HG03565 (cell line): ENCODE results near the gene XPNPEP2.

ENCODE experiments used
- ATAC-seq: cut with Tn5 transposase; IDR thresholded peaks from one replicate; pipeline ENCODE4 v1.9.1; 2021; ENCODE audit warnings: mild to moderate bottlenecking, moderate library complexity; ENCODE audit not compliant: unreplicated experiment

XPNPEP2 gene

DNA sequence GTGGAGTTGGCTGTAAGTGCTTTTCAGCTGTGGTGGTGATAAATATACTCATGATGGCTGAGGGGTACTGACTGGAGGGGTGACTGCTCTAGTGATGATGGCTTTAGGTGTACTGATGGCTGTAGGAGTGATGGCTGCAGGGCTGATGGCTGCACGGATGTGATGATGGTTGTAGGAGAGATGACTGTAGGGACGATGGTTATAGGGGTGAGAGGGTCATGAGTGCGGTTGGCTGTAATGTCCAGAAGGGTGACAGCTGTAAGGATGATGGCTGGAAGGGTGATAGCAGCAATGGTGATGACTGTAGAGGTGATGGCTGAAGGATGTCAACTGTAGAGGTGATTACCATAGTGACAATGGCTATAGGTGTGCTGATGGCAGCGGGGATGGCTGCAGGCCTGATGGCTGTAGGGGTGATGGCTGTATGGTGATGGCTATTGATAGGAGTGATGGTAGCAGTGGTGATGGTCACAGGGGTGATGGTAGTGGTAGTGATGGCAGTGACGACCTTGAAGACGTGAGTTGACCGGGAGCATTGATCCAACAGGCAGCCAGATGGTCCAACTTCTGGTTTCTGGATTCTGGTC lies 40.4 kb downstream of the XPNPEP2 start:
- no peak for ATAC-seq

GRCh38 chrX:129779747-129780146 lies 41.0 kb downstream of the XPNPEP2 start, which contains the start of gene SASH3:
Gene SASH3, plus strand, starts transcription at chrX:129779949. Its CDS starts 149 bp downstream, at chrX:129780098.
- peak; percentile 33 for ATAC-seq

DNA sequence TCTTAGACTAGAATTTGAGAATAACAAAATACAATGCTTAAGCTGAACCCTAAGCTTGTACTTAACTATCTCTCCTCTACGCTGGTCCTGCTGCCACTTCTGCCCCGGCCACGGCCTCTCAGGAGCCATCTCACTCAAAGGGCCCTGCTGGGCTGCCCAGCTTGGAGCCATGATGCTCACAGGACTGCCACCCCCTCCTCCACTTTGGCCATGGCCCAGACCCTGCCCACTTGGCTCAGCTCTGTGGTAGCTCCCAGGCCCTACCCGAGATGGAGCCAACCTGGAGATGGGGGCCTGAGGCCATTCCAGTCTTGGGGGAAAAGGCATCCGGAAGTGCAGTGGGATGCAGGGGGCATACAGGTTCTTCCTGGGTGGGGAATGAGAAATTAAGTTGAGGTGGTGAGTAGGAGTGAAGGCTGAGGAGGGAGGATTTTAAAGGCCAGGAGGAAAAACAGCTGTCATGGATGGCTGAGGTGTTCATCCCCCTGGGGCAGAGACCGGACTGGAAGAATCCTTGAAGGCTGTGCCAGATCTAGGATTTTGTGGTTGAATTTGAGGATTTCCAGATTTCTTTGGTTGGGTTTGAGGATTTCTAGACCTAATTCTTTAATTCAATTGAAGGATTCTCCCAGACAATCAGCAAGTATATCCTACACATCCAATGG lies 41.8 kb downstream of the XPNPEP2 start:
- ATAC-seq: no peak

DNA sequence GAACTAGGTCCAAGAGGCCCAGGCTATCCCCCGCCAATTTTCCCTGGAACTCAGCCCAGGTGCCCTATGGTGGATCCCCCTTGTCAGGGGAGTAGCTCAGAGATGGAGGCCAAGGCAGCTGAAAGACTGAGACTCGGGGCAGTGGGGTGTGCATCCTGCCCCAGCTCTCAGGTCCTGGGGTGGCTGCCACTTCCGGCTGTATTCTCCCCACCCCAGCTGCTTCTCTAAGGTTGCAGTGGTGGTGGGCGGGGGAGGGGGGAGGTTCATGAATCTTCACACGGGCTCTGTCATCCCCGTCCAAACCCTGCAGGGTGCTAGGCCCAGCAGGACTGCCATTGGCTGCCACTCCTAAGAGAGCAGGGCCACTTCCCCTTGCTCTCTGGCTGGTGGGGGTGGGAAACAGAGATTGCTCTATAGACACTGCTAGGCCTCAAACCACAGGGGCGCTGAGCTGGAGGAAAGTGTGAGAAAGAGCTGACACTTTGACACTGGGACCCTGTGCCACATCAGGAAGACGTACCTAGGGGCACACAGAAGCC lies 42.4 kb downstream of the XPNPEP2 start:
- peak; percentile 58 for ATAC-seq

DNA sequence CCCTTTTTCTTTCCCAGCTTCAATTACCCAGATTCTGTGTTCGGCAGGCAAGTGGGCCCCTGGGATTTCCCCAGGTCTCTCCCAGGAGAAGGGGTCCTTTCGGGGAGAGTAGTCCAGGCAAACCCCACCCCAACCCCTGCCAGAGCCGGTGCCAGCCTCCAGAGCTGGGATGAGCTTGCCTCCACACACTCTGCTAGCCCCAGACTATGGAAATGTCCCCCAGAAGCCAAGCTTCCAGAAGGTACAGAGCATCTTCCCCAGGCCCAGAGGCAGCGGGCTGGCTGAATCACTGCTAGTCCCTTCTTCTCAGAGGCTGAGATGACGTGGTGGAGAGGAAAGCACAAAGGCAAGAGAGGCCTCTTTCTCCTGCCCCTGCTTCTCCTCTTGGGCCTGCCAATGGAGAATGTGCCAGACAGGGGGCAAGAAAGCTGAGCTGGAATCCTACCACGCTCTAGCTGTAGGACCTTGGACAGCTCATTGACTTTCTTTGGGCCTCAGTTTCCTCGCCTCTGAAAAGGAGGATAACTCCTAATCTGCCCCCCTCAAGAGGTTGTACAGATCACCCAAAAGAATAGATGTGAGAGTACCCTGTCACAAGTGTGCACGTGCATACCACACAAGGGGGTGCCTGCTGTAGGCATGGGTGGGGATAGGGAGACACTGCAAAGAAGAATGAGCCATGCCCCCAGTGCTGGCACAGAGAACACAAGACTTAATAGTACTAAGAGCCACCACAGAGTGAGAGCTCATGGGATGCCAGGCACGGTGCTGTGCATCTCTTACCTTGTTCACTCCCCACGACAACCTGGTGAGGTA lies 43.1 kb downstream of the XPNPEP2 start:
- ATAC-seq: no peak

DNA sequence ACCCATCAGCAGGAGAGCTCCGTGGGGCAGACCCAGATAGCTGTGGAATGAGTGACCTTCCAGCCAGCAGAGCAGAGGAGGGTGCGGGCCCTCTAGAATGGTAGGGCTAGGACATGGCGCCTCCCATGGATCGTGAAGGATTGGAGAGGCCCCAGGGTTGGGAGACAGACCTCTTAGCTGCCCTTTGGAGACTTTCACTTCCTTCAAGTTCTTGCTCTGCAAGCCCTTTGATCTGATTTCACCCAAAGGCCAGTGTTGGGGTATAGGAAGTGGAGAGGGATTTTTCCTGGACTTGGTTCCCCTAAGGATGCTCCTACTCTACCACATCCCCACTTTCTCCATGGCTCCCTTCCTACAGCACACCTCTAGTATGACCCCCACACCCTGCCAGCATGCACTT lies 43.9 kb downstream of the XPNPEP2 start:
- no peak for ATAC-seq

DNA sequence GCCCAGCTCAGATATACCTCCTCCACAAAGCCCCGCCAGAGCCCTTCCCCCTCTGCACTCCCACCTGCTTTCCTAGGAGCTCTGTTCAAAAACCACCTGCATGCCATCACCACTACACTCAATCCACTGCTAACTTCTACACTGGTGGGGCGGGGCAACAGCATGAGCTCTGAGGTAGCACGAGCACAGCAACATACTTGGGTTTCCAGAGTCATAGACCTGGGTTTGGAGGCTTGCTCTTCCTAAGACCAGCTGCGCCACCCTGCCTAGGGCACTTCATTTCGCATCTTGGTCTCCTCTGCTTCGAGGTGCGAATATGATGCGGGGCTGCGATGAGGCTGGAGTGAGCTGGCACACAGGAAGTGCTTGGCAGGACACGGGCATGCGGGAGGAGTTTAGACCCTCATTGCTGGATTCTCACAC lies 44.5 kb downstream of the XPNPEP2 start:
- ATAC-seq: no peak

DNA sequence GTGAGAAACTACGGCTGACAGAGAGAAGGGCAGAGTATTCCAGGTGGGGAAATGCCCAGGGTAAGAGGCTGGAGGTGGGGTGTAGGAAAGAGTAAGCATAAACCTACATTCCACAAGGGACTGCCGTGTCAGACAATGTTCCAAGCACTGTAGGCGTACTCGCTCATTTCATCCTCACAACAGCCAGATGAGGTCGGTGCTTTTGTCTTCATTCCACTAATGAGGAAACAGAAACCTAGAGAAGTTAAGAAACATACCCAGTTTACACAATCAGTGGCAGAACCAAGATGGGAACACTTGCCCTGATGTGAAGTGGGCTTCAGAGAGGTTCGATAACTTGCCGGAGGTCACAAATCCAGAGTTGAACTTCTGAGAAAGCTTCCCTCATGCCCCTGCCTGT lies 45.6 kb downstream of the XPNPEP2 start:
- no peak for ATAC-seq

- ATAC-seq: no peak
These were observed 46.6 kb downstream of the XPNPEP2 start for GRCh38 chrX:129785160-129785947.

DNA sequence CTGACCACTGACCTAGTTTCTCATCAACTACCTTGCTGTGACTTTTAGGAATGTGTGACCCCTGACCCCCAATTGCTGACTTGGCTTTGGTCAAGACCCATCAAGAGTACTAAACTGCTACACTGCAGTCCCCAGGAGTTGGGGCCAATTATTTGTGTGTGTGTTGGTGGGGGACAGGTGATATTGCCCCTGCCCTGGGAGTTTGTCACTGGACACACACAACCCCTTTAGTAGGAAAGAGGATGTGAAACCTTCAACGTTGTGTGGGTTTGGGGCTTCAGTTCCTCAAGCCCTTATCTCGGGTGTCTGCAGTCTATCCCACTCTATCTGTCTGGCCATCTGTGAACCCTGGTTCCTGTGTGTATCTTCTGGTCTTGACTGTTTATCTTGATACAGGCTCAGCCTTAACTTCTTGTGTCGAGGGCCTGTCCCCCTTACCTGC lies 47.5 kb downstream of the XPNPEP2 start:
- ATAC-seq: peak; percentile 83

DNA sequence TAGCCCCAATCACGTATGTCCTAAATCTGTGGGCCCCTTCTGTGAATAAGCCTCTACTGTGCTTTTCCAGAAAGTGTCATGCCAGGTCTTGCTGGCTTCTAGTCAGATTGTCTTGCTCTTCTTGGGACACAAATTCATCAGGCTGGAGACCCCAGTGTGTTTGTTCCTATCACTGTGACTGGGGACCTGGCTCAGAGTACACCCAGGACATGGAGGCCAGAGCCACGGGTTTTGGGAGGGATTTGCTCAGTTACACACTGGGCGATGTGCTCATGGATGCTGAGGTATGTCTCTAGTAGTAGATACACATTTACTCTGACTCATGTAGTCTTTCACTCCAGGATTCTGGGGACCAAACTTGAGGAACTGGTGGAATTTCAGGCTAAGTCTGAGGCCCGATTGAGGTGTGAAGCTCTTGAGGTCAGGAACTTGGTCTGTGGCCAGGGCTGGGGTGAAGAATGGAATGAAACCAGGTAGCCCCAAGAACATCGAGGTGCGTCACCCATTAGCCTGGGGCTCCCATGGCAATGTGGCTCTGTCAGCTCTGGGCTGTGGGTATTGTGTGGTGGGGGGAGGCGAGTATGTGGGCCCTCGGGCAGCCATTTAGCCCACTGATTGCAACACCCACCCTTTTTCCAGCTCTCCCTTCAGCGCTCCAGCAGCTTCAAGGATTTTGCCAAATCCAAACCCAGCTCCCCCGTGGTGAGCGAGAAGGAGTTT lies 48.7 kb downstream of the XPNPEP2 start:
- ATAC-seq: no peak

DNA sequence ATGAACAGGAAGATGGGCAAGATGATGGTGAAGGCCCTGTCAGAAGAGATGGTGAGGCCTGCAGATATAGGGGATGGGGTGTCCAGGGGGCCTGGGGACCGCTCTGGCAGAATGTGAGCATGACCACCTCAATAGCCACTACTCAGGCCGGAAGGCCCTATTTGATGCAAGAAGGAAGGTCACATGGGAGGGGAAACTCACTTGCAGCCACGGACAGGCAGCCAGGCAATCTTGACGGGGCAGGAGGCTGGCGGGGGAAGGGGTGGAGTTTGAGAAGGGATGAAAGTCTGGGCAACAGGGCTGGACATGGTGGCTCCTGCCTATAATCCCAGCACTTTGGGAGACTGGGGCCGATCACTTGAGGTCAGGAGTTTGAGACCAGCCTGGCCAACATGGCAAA lies 49.7 kb downstream of the XPNPEP2 start:
- ATAC-seq: no peak

GRCh38 chrX:129790146-129790545 lies 51.4 kb downstream of the XPNPEP2 start:
- ATAC-seq: no peak

DNA sequence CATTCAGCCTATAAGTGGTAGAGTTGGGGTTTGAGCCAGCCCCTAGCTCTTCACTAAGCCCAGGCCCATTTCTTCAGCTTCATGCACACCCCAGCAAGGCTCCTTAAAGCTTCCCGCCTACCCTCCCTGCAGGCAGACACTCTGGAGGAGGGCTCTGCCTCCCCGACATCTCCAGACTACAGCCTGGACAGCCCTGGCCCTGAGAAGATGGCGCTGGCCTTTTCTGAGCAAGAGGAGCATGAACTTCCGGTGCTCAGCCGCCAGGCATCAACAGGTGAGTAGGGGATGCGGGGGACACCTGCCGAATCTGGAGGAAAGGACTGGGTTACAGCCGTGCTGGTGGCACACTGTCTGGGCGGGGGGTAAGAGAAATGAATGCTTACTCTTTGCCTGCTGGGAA lies 52.0 kb downstream of the XPNPEP2 start:
- ATAC-seq: no peak

- ATAC-seq: no peak
These were observed 52.6 kb downstream of the XPNPEP2 start for GRCh38 chrX:129791336-129791735.

DNA sequence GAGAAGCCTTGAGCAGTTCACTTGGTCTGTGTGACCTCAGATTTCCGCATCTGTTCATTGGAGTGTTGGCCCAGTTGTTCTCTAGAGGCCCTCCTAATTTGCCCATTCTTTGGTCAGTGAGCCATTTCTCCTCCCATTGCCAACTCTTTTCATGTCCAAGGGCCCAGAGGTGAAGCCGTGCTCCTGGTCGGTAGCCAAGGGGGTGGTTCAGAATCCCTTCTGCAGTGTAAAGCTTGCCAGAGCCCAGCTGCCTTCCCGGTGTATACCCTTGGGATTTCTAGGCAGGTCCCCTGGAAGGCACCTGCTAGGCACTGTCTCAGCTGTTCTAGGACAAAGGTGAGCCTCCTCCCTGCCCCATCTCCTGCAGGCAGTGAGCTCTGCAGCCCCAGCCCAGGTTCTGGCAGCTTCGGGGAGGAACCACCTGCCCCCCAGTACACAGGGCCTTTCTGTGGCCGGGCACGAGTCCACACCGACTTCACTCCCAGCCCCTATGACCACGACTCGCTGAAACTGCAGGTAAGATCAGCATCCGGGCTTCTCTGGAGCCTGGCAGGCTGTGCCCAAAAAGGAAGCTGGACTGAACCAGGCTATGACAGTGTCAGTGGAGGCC lies 53.3 kb downstream of the XPNPEP2 start:
- no peak for ATAC-seq

DNA sequence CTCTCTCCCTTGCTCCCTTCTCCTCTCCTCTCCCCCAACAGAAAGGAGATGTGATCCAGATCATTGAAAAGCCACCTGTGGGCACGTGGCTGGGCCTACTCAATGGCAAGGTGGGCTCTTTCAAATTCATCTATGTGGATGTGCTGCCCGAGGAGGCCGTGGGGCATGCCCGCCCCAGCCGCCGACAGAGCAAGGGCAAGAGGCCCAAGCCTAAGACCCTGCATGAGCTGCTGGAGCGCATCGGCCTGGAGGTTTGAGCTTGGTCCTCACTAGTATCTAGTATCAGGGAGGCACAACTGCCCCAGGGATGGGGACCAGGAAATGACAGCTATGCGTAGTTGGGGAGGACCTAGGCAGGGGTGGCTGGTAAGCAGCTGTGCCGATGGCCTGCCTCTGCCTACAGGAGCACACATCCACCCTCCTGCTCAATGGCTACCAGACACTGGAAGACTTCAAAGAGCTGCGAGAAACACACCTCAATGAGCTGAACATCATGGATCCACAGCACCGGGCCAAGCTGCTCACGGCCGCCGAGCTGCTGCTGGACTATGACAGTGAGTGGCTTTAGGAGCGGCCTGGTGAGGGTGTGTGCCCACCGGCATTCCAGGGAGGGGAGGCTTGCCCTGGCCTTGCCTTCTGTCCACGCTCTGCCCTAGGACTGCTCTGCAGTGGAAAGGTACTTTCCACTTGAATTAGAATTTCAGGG lies 54.0 kb downstream of the XPNPEP2 start:
- no peak for ATAC-seq

DNA sequence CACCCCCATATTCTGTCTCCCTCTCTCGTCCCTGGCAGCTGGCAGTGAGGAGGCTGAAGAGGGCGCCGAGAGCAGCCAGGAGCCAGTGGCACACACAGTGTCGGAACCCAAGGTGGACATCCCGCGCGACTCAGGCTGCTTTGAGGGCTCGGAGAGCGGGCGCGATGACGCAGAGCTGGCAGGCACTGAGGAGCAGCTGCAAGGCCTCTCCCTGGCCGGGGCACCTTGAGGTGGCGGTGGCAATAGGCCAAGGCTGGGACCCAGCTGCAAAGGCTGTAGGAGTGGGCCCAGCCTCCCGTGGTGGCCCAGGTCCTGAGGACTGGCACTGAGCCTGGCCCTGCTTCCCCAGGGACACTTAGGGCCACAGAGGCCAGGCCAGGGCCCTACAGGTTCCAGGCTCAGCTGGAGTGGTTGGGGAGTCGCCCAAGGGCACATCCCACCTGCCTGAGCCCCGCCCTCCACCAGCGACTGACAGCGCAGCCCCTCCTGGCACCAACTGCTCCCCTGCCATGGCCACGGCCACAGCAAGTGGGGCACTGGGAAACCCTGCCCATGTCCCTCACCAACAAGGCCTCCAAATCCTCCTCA lies 54.9 kb downstream of the XPNPEP2 start:
- no peak for ATAC-seq

- no peak for ATAC-seq
These were observed 56.8 kb downstream of the XPNPEP2 start for GRCh38 chrX:129795584-129795983.
